Testis (tissue), 3 donors: ENCODE measurements around the gene MGAT1. TPM values are rescaled to one million over a fixed set of nuclear protein-coding genes. Genes with fewer than 3 reads are reported as not detected.
"Not testable (repeated sequence)": the region's sequence is repeated elsewhere in the genome, so short reads cannot be mapped to it uniquely, and the experiment has no call there.

ENCODE experiments used
- DNase-seq: peaks from one replicate; pipeline ENCODE4 v3.0.0-alpha.2; 2019
- H3K27ac ChIP-seq, 2 donors: fragments of 200-600 bp; sonication (generic); one replicate each; pipeline ENCODE4 v1.5.1; 2019
- H3K27me3 ChIP-seq: fragments of 200-600 bp; sonication (generic); one replicate; pipeline ENCODE4 v1.5.1; 2019
- H3K36me3 ChIP-seq: fragments of 200-600 bp; sonication (generic); one replicate; pipeline ENCODE4 v1.5.1; 2017; ENCODE audit warnings: low read depth; ENCODE audit errors: missing control alignments
- H3K4me1 ChIP-seq: fragments of 200-600 bp; sonication (generic); one replicate; pipeline ENCODE4 v1.5.1; 2019
- H3K4me3 ChIP-seq, 2 donors: fragments of 200-600 bp; sonication (generic); one replicate each; pipeline ENCODE4 v1.5.1; 2017 to 2019
- H3K9me3 ChIP-seq: fragments of 200-600 bp; sonication (generic); one replicate; pipeline ENCODE4 v1.5.1; 2017
- CTCF ChIP-seq, 3 experiments: fragments of 450-650 bp in 2 of 3; fragments of 200-600 bp in 1 of 3; sonication (generic) in 1 of 3; IDR thresholded peaks; one replicate each; pipeline ENCODE4 v1.5.1; 2016 to 2019; ENCODE audit warnings: antibody characterized with exemption in 3 of 3, mild to moderate bottlenecking in 2 of 3, moderate library complexity in 1 of 3
- POLR2A ChIP-seq: fragments of 450-650 bp; IDR thresholded peaks from one replicate; pipeline ENCODE4 v1.6.1; 2017; ENCODE audit warnings: antibody characterized with exemption, mild to moderate bottlenecking, moderate library complexity
- WGBS, 2 donors: methylation state at CpG; one replicate each; pipeline ENCODE4 v1.1.5; 2018; 5-methylcytosine and 5-hydroxymethylcytosine counted together
- intact Hi-C: fragments of 100-400 bp; cut with DNase I; formaldehyde crosslinking; loops from one replicate; pipeline ENCODE4 v1.15.1; 2023; ENCODE audit warnings: low total_unique reads
- polyA plus RNA-seq: library from polyadenylated mRNA; stranded (reverse); fragments of 350-450 nt; fragmentation: Illumina TruSeq; extraction: RNeasy Lipid Tissue Mini Kit (QIAGEN cat#74804); gene quantifications from one replicate; pipeline ENCODE4 v1.2.3, GENCODE V29; 2014; ENCODE audit warnings: low read depth, low replicate concordance; ENCODE audit not compliant: insufficient read depth
- total RNA-seq, 2 donors: library from RNA; depleted of rRNA; stranded (reverse); fragments of >200 nt; gene quantifications; one replicate each; pipeline ENCODE4 v1.2.3, GENCODE V29; 2016

The MGAT1 gene
- total and polyA plus RNA-seq, 3 donors from 2014 or later: 95.8 to 136 (median 106) TPM

- Histone ChIP-seq H3K4me3 (no peak overlapping the region), H3K27me3 (no peaks in the 10 kb centered on the region), H3K27ac (no peak overlapping the region), H3K4me1 (no peaks in the 10 kb centered on the region), H3K36me3 (no peaks in the 10 kb centered on the region), H3K9me3 (no peaks in the 10 kb centered on the region)
- no peak for DNase-seq
- intact Hi-C loops: no loop called here
- TF ChIP-seq CTCF (IDR thresholded peaks at IDR 0.05): no peak
- no peak for TF ChIP-seq POLR2A
- WGBS, 2 donors: 81 to 85% methylated on average over 5 of the region's 5 CpGs
These were observed 58.4 kb downstream of the MGAT1 start for GRCh38 chr5:180744253-180744652.

- no peaks in the 10 kb centered on the region for H3K4me1 ChIP-seq
- no peak overlapping the region for H3K4me3 ChIP-seq
- 34 to 39% methylated on average over 6 of the region's 6 CpGs for WGBS, 2 donors
- H3K36me3 ChIP-seq: no peaks in the 10 kb centered on the region
- H3K27me3 ChIP-seq: no peaks in the 10 kb centered on the region
- DNase-seq: no peak
- intact Hi-C loops: no loop called here
- no peaks in the 10 kb centered on the region for H3K9me3 ChIP-seq
- no peak for TF ChIP-seq CTCF (IDR thresholded peaks at IDR 0.05)
- no peak for TF ChIP-seq POLR2A
- H3K27ac ChIP-seq: no peak overlapping the region
These were observed 59.9 kb downstream of the MGAT1 start for GRCh38 chr5:180742727-180743126.

GRCh38 chr5:180740953-180741352 lies 61.7 kb downstream of the MGAT1 start:
- H3K9me3 ChIP-seq, intact Hi-C loops, DNase-seq, H3K27ac ChIP-seq, H3K4me3 ChIP-seq, H3K27me3 ChIP-seq, H3K36me3 ChIP-seq, H3K4me1 ChIP-seq: not testable (repeated sequence)
- WGBS, 2 donors: 86 to 87% methylated on average over 4 of the region's 4 CpGs

- intact Hi-C loops: no loop called here
- H3K27ac ChIP-seq: no peak within 1 kb of the TSS
- 84 to 95% methylated on average over 2 of the region's 2 CpGs for WGBS, 2 donors
- H3K4me1 ChIP-seq: no peaks in the 10 kb centered on the region
- no peak for DNase-seq
- no peaks in the 10 kb centered on the region for H3K36me3 ChIP-seq
- TF ChIP-seq CTCF (IDR thresholded peaks at IDR 0.05): no peak
- no peak for TF ChIP-seq POLR2A
- H3K9me3 ChIP-seq: no peaks in the 10 kb centered on the region
- no peak within 1 kb of the TSS for H3K4me3 ChIP-seq
- H3K27me3 ChIP-seq: no peaks in the 10 kb centered on the region
These were observed 62.6 kb downstream of the MGAT1 start, which contains the start of gene OR2Y1 for GRCh38 chr5:180739958-180740357. TSS of gene OR2Y1 (minus strand) at chr5:180740058. CDS start at chr5:180740058, 0 bp downstream.

- no peak for DNase-seq
- Histone ChIP-seq H3K4me3 (no peak overlapping the region), H3K36me3 (no peaks in the 10 kb centered on the region), H3K9me3 (no peaks in the 10 kb centered on the region), H3K4me1 (no peaks in the 10 kb centered on the region), H3K27ac (no peak overlapping the region), H3K27me3 (no peaks in the 10 kb centered on the region)
- WGBS, 2 donors: 94 to 95% methylated on average over 10 of the region's 10 CpGs
- no peak for TF ChIP-seq POLR2A
- TF ChIP-seq CTCF (IDR thresholded peaks at IDR 0.05): no peak
- intact Hi-C loops: no loop called here
These were observed 63.3 kb downstream of the MGAT1 start for GRCh38 chr5:180739271-180739670.
